Pancreas (tissue), 10 donors: ENCODE data around the gene NUDT3. TPM values are rescaled to one million over a fixed set of nuclear protein-coding genes. Genes with fewer than 3 reads are reported as not detected.
A peak's percentile ranks its signal among the peaks of the same experiment; 100 is the strongest.

Source experiments
- ATAC-seq, 4 donors: fragments of 200-7000 bp; cut with Tn5 transposase; one replicate each; pipeline versions ENCODE4 v1.8.0 to v1.9.1; 2020; ENCODE audit warnings: mild to moderate bottlenecking in 4 of 4, moderate library complexity in 4 of 4
- DNase-seq, 6 donors: peaks; one replicate each; pipeline ENCODE4 v3.0.0-alpha.2; 2020
- FAIRE-seq: peaks from 2 replicates; lab custom pipeline; 2012; peaks lifted over from hg19 to GRCh38; lab: Jason Lieb, UNC
- H3K27ac ChIP-seq, 4 donors: fragments of 200-600 bp; sonication (generic); 1 replicate in 3 of 4; 2 replicates in 1 of 4; pipeline versions ENCODE4 v1.5.0 to v1.8.0; 2020
- H3K27me3 ChIP-seq, 4 donors: fragments of 200-600 bp; one replicate each; pipeline ENCODE4 v1.8.0; 2021
- H3K36me3 ChIP-seq, 3 donors: fragments of 200-600 bp; sonication (generic) in 1 of 3; one replicate each; pipeline versions ENCODE4 v1.5.0 to v1.8.0; 2020 to 2021
- H3K4me1 ChIP-seq, 3 donors: fragments of 200-600 bp; one replicate each; pipeline ENCODE4 v1.8.0; 2021
- H3K4me3 ChIP-seq, 4 donors: fragments of 200-600 bp; sonication (generic) in 2 of 4; one replicate each; pipeline versions ENCODE4 v1.5.0 to v1.8.0; 2020 to 2021
- H3K9me3 ChIP-seq, 4 donors: fragments of 200-600 bp; one replicate each; pipeline ENCODE4 v1.8.0; 2021
- WGBS, 2 donors: extraction: QIAGEN DNeasy Blood & Tissue Kit; methylation state at CpG; one replicate each; pipeline ENCODE4 v1.1.7; 2013; 5-methylcytosine and 5-hydroxymethylcytosine counted together
- intact Hi-C, 3 donors: fragments of 100-400 bp; cut with DNase I; formaldehyde crosslinking; loops; one replicate each; pipeline versions ENCODE4 v1.11.1 to v1.14.2; 2022
- polyA plus RNA-seq, 2 donors: library from polyadenylated mRNA; stranded (reverse); fragments of 200-250 nt; gene quantifications; one replicate each; pipeline ENCODE4 v1.2.3, GENCODE V29; 2013
- total RNA-seq, 6 donors: library from RNA; stranded (reverse); fragmentation: NEBNext Ultra II Directional in 4 of 6; extraction: Animal tissue kit (Norgen Biotek cat#: 25700) in 4 of 6; gene quantifications; one replicate each; pipeline versions ENCODE4 v1.2.1 to v1.2.4, GENCODE V29; 2021 to 2023
- TF ChIP-seq, protein P1 (sequence below), 4 donors: fragments of 200-600 bp; sonication (generic) in 3 of 4; IDR thresholded peaks; one replicate each; pipeline versions ENCODE4 v1.5.0 to v1.8.0; 2021; ENCODE audit warnings: antibody characterized with exemption in 4 of 4
- donor health status: healthy with polysubstance abuse.
- donor health status: DM: no; HTN: no; CAD: no; lungs with moderate emphysema.
- donor health status: DM: no; HTN: no; CAD: no.
- donor health status: control.
- donor health status: control.
- donor health status: Bipolar disorder and iron deficiency.
- donor health status: DM: yes; HTN: yes; CAD: no.
- donor health status: DM: no; HTN: no; CAD: no.
- donor health status: DM: no; HTN: no; CAD: no.
- donor health status: DM: yes; HTN: yes; CAD: no.

NUDT3 gene
- total and polyA plus RNA-seq, 8 donors, result 7.1 to 20.7 (median 14.0) TPM

DNA sequence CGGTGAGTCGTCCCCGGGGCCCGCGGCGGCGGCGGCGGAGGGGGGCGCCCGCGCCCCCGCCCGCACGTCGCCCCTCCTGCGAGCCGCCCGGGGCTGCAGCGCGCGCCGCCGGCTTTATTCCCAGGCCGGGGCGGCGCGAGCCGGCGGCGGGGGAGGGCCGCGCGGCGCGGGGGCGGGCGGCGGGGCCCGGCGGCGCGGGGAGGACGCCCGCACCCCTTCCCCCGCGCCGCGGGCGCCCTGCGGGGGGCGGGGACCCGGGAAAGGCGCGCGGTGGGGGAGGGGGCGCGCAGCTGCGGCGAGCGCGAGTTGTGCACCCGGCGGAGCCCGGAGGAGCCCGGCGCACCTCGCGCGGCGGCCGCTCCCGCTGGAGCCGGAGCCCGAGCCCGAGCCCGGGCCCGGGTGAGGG lies 155.2 kb downstream of the NUDT3 start:
- DNase-seq, result peak in 4 of 6 donors; percentile 42 to 73 (median 52)
- intact Hi-C loops, result no loop called here
- Histone ChIP-seq H3K27ac (peak overlapping the region; percentile 22 to 88 (median 54)), H3K36me3 (no peaks in the 10 kb centered on the region), H3K4me1 (peaks cover 0 to 12% (median 0%) of the 10 kb centered on the region in 3 donors), H3K4me3 (peak overlapping the region; percentile 63 to 82 (median 68)), H3K27me3 (no peaks in the 10 kb centered on the region), H3K9me3 (no peaks in the 10 kb centered on the region)
- 1 to 3% methylated on average over 8 to 78 of the region's 78 CpGs for WGBS, 2 donors
- TF ChIP-seq, protein P1, sequence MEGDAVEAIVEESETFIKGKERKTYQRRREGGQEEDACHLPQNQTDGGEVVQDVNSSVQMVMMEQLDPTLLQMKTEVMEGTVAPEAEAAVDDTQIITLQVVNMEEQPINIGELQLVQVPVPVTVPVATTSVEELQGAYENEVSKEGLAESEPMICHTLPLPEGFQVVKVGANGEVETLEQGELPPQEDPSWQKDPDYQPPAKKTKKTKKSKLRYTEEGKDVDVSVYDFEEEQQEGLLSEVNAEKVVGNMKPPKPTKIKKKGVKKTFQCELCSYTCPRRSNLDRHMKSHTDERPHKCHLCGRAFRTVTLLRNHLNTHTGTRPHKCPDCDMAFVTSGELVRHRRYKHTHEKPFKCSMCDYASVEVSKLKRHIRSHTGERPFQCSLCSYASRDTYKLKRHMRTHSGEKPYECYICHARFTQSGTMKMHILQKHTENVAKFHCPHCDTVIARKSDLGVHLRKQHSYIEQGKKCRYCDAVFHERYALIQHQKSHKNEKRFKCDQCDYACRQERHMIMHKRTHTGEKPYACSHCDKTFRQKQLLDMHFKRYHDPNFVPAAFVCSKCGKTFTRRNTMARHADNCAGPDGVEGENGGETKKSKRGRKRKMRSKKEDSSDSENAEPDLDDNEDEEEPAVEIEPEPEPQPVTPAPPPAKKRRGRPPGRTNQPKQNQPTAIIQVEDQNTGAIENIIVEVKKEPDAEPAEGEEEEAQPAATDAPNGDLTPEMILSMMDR (IDR thresholded peaks at IDR 0.05), result no peak
- peak; percentile 33 to 59 (median 34) for ATAC-seq
- no peak for FAIRE-seq

GRCh38 chr6:34236443-34237315 lies 155.8 kb downstream of the NUDT3 start, which contains the start of gene HMGA1:
TSS of gene HMGA1 (plus strand) at chr6:34236873. CDS start at chr6:34240781, 3,908 bp downstream.
- 3 to 4% methylated on average over 75 to 91 of the region's 91 CpGs for WGBS, 2 donors
- Histone ChIP-seq H3K4me3 (peak within 1 kb of the TSS; percentile 63 to 82 (median 68)), H3K4me1 (peaks cover 0 to 12% (median 0%) of the 10 kb centered on the region in 3 donors), H3K27me3 (no peaks in the 10 kb centered on the region), H3K27ac (peak within 1 kb of the TSS; percentile 69 to 88 (median 74)), H3K9me3 (no peaks in the 10 kb centered on the region), H3K36me3 (no peaks in the 10 kb centered on the region)
- peak; percentile 91 to 93 (median 92) for ATAC-seq
- DNase-seq, result peak; percentile 80 to 93 (median 88)
- TF ChIP-seq, protein P1 (IDR thresholded peaks at IDR 0.05), result no peak
- intact Hi-C loops, result no loop called here
- FAIRE-seq, result no peak

DNA sequence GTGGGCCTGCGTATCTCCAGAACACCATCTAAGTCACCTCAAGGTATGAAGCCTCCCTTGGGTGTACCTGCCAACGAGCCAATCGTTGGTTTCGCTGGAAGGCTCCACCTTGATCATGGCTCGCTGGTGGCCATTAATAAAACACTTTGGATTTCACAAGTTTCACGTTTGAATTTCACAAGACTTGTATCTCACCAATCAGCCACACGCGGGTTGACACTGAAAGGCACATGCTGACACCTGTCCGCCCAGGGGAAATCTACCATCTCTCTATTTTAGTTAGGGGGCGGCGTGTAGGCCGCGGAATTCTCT lies 156.4 kb downstream of the NUDT3 start:
- H3K4me3 ChIP-seq, result peak overlapping the region in 3 of 4 donors; percentile 36 to 82 (median 68)
- no peak for DNase-seq
- H3K27me3 ChIP-seq, result no peaks in the 10 kb centered on the region
- no peaks in the 10 kb centered on the region for H3K9me3 ChIP-seq
- no peaks in the 10 kb centered on the region for H3K36me3 ChIP-seq
- intact Hi-C loops, result no loop called here
- ATAC-seq, result peak in 2 of 4 donors; percentile 2 to 4
- no peak for FAIRE-seq
- TF ChIP-seq, protein P1 (IDR thresholded peaks at IDR 0.05), result no peak
- H3K27ac ChIP-seq, result peak overlapping the region; percentile 69 to 88 (median 74)
- H3K4me1 ChIP-seq, result peaks cover 0 to 12% (median 0%) of the 10 kb centered on the region in 3 donors
- WGBS, 2 donors, result 49 to 50% methylated on average over 13 of the region's 13 CpGs

DNA sequence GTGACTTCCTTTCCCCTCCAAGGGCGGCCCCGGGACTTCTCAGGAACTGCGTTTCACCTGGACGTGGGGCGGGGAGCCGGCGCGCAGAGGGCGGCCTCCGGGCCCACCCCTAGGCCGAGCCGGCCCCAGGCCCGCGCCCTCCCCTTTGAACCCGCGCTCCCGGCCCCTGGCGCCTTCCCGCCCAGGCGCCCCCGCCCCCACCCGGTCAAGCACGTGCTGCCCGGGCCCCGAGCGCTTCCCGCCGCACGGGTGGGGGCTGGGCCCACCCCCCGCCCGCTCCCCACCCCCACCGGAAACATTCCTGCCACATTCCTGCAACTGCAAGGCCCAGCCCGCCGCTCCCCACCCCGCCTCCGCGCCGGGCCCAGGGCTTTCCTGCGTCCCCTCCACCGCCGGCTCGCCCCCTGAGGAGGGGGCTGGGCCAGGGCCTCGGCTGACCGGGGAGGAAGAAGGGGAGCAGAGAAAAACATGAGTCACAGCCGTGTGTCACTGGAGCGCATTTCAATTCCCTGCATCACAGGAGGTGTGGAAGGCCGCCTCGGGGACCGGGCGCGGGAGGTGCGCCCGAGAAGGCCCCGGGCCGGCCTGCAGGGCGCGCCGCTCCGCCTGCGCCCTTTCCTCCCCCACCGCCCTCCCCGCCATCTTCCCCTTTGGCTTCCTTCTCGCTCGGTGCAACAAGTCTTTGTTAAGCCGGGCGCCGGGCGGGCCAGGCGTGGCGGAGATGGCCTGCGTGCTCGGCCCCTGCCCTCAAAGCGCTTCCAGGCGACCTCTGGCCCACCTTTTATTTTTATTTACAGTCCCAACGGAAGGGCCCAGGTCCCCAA lies 156.9 kb downstream of the NUDT3 start:
- H3K27ac ChIP-seq, result peak overlapping the region; percentile 69 to 88 (median 74)
- peak in 5 of 6 donors; percentile 33 to 76 (median 57) for DNase-seq
- peak overlapping the region in 1 of 4 donors; percentile 82 for H3K4me3 ChIP-seq
- H3K27me3 ChIP-seq, result no peaks in the 10 kb centered on the region
- H3K4me1 ChIP-seq, result peaks cover 0 to 12% (median 0%) of the 10 kb centered on the region in 3 donors
- intact Hi-C loops, result no loop called here
- H3K36me3 ChIP-seq, result no peaks in the 10 kb centered on the region
- TF ChIP-seq, protein P1 (IDR thresholded peaks at IDR 0.05), result no peak
- FAIRE-seq, result no peak
- H3K9me3 ChIP-seq, result no peaks in the 10 kb centered on the region
- peak; percentile 11 to 33 (median 14) for ATAC-seq
- 39 to 49% methylated on average over 41 to 75 of the region's 75 CpGs for WGBS, 2 donors
